B cell (primary cell): ENCODE measurements around the gene NELL2. TPM values are rescaled to one million over a fixed set of nuclear protein-coding genes. Genes with fewer than 3 reads are reported as not detected.

Experiments used
- ATAC-seq: fragments of 200-7000 bp; cut with Tn5 transposase; one replicate; pipeline ENCODE4 v1.10.0; 2021; ENCODE audit warnings: low read depth, mild to moderate bottlenecking, moderate number of reproducible peaks, moderate library complexity
- CTCF ChIA-PET: fragments of 350-600 bp; sonication (Branson Sonifier 250); formaldehyde crosslinking; loops from one replicate; lab custom pipeline; 2021; ENCODE audit warnings: antibody characterized with exemption, inconsistent platforms; lab: Charles Lee
- POLR2A ChIA-PET: fragments of 350-600 bp; sonication (Branson Sonifier 250); formaldehyde crosslinking; loops from one replicate; lab custom pipeline; 2021; ENCODE audit warnings: antibody characterized with exemption; lab: Charles Lee
- DNase-seq: peaks from one replicate; pipeline ENCODE4 v3.0.0; 2013
- H2AFZ ChIP-seq: 2 replicates; pipeline ENCODE4 v1.6.1; 2012; ENCODE audit warnings: mild to moderate bottlenecking, low read depth, low read length; ENCODE audit not compliant: insufficient read depth, poor library complexity, severe bottlenecking
- H3K27ac ChIP-seq, 2 donors: 1 replicate in 1 of 2; 2 replicates in 1 of 2; pipeline ENCODE4 v1.5.1; 2012 to 2013; ENCODE audit warnings: low read length in 2 of 2, mild to moderate bottlenecking in 2 of 2, moderate library complexity in 1 of 2
- H3K27me3 ChIP-seq, 4 experiments: fragments of 200-600 bp in 1 of 4; sonication (generic) in 1 of 4; replicated peaks in 1 of 4; 1 replicate in 2 of 4; 2 replicates in 2 of 4; pipeline versions ENCODE4 v1.6.1 to v1.7.0; 2013 to 2016; ENCODE audit warnings: low read length in 3 of 4, mild to moderate bottlenecking in 2 of 4, mixed read lengths in 1 of 4, moderate library complexity in 1 of 4; ENCODE audit not compliant: insufficient read depth in 4 of 4, control insufficient read depth in 3 of 4; ENCODE audit errors: control extremely low read depth in 1 of 4
- H3K36me3 ChIP-seq, 2 experiments: replicated peaks in 1 of 2; 1 replicate in 1 of 2; 2 replicates in 1 of 2; pipeline versions ENCODE4 v1.6.1 to v1.7.1; 2013; ENCODE audit warnings: low read length in 1 of 2; ENCODE audit not compliant: insufficient read depth in 2 of 2, control insufficient read depth in 1 of 2; ENCODE audit errors: control extremely low read depth in 1 of 2, extremely low read depth in 1 of 2
- H3K4me1 ChIP-seq, 2 donors: fragments of 200-600 bp in 1 of 2; sonication (generic) in 1 of 2; 1 replicate in 1 of 2; 2 replicates in 1 of 2; pipeline versions ENCODE4 v1.5.1 to v1.6.1; 2013 to 2017; ENCODE audit warnings: low read length in 2 of 2; ENCODE audit not compliant: control insufficient read depth in 2 of 2, insufficient read depth in 2 of 2
- H3K4me2 ChIP-seq: replicated peaks from 2 replicates; pipeline ENCODE3; 2012; ENCODE audit warnings: mild to moderate bottlenecking, low read depth, low read length; ENCODE audit not compliant: poor library complexity, severe bottlenecking
- H3K4me3 ChIP-seq, 5 experiments: fragments of 200-600 bp in 1 of 5; sonication (generic) in 1 of 5; 1 replicate in 3 of 5; 2 replicates in 2 of 5; pipeline versions ENCODE4 v1.5.1 to v1.7.0; 2011 to 2016; ENCODE audit warnings: low read length in 4 of 5, mild to moderate bottlenecking in 4 of 5, low read depth in 2 of 5, control low read depth in 1 of 5, moderate library complexity in 1 of 5; ENCODE audit not compliant: insufficient read depth in 1 of 5; ENCODE audit errors: control extremely low read depth in 1 of 5, extremely low read depth in 1 of 5
- H3K79me2 ChIP-seq: fragments of 200-600 bp; sonication (generic); one replicate; pipeline ENCODE4 v1.6.0; 2016; ENCODE audit warnings: low read length; ENCODE audit not compliant: control insufficient read depth, insufficient read depth
- H3K9ac ChIP-seq: fragments of 200-600 bp; sonication (generic); 2 replicates; pipeline ENCODE4 v1.6.1; 2017; ENCODE audit warnings: mild to moderate bottlenecking, low read length, moderate library complexity
- H3K9me3 ChIP-seq, 3 donors: one replicate each; pipeline versions ENCODE4 v1.6.1 to v1.7.1; 2013; ENCODE audit warnings: low read length in 2 of 3; ENCODE audit not compliant: control insufficient read depth in 2 of 3, insufficient read depth in 1 of 3; ENCODE audit errors: control extremely low read depth in 1 of 3
- H4K20me1 ChIP-seq: 2 replicates; pipeline ENCODE4 v1.6.0; 2012; ENCODE audit warnings: mild to moderate bottlenecking, low read length; ENCODE audit not compliant: insufficient read depth, control insufficient read depth, poor library complexity, severe bottlenecking
- H3K27ac Mint-ChIP-seq: one replicate; pipeline ENCODE4 v1.8.0; 2021; ENCODE audit warnings: mixed read lengths
- H3K27me3 Mint-ChIP-seq: one replicate; pipeline ENCODE4 v1.8.0; 2021; ENCODE audit warnings: mixed read lengths
- H3K4me1 Mint-ChIP-seq: one replicate; pipeline ENCODE4 v1.8.0; 2021; ENCODE audit warnings: mixed read lengths
- H3K4me3 Mint-ChIP-seq: one replicate; pipeline ENCODE4 v1.8.0; 2021; ENCODE audit warnings: mixed read lengths
- H3K9me3 Mint-ChIP-seq: one replicate; pipeline ENCODE4 v1.8.0; 2022; ENCODE audit warnings: mixed read lengths; ENCODE audit not compliant: insufficient read depth
- CTCF ChIP-seq: fragments of 200-600 bp; IDR thresholded peaks from one replicate; pipeline ENCODE4 v1.8.0; 2022; ENCODE audit warnings: antibody characterized with exemption, mild to moderate bottlenecking
- EZH2 ChIP-seq: IDR thresholded peaks from 2 replicates; pipeline ENCODE4 v1.6.1; 2012; ENCODE audit warnings: borderline replicate concordance, low read depth, mild to moderate bottlenecking, moderate library complexity, low read length; ENCODE audit not compliant: insufficient read depth, poor library complexity, severe bottlenecking
- WGBS: methylation state at CpG from one replicate; pipeline ENCODE4 v1.1.5; 2013; ENCODE audit warnings: missing lambda C conversion rate; ENCODE audit not compliant: insufficient coverage; 5-methylcytosine and 5-hydroxymethylcytosine counted together
- intact Hi-C: fragments of 100-400 bp; cut with micrococcal nuclease; formaldehyde crosslinking; loops from one replicate; pipeline ENCODE4 v1.10.0; 2022
- polyA plus RNA-seq: library from polyadenylated mRNA; depleted of rRNA; stranded (reverse); fragments of >200 nt; gene quantifications from 2 replicates; pipeline ENCODE4 v1.2.3, GENCODE V29; 2012
- total RNA-seq, 2 donors: library from RNA; stranded (reverse); fragments of 120-200 nt in 1 of 2; gene quantifications; 1 replicate in 1 of 2; 2 replicates in 1 of 2; pipeline versions ENCODE4 v1.2.3 to v1.2.4, GENCODE V29; 2013 to 2022

NELL2 gene
- total and polyA plus RNA-seq, 2 donors (not counting 1 experiment from before 2014, with no cell fraction given): 0.22 TPM; not detected in 1

- Mint-ChIP-seq H3K27ac (no peak overlapping the region), H3K4me3 (no peak overlapping the region), H3K27me3 (no peaks in the 10 kb centered on the region), H3K9me3 (peaks cover 3% of the 10 kb centered on the region), H3K4me1 (no peaks in the 10 kb centered on the region)
- no peaks in the 10 kb centered on the region for H3K79me2 ChIP-seq
- ChIA-PET CTCF (no interaction called here), POLR2A (no interaction called here)
- H3K4me1 ChIP-seq: no peaks in the 10 kb centered on the region
- H2AFZ ChIP-seq: no peak overlapping the region
- intact Hi-C loops: no loop called here
- H3K4me2 ChIP-seq: no peak overlapping the region
- H3K9me3 ChIP-seq: peaks cover 1 to 11% (median 2%) of the 10 kb centered on the region in 3 donors
- H3K27me3 ChIP-seq: no peaks in the 10 kb centered on the region
- TF ChIP-seq EZH2 (no peak), CTCF (no peak)
- no peak overlapping the region for H3K27ac ChIP-seq
- no peak overlapping the region for H3K9ac ChIP-seq
- 88% methylated on average over 4 of the region's 4 CpGs for WGBS
- ATAC-seq: no peak
- no peaks in the 10 kb centered on the region for H3K36me3 ChIP-seq
- H3K4me3 ChIP-seq: no peak overlapping the region
- DNase-seq: no peak
- no peaks in the 10 kb centered on the region for H4K20me1 ChIP-seq
Observed at GRCh38 chr12:44668443-44668842, 207.7 kb downstream of the NELL2 start.

DNA sequence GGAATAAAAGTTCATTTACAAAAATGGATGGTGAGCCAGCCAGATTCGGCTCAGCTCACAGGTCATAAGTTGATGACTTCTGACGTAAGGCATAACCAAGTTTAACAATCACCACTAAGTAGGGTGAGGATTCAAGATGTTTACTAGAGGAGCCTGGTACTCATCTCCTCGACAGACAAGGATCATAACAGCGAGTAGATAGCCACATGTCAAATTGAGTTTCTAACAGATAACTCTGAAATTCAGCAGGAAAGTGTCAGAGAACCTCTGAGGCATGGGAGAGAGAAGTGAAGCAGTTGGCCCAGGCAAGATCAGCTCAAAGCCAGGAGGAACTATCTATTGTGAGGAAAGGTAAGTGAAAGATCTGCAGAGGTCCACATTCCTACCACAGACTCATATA lies 208.7 kb downstream of the NELL2 start:
- Histone ChIP-seq H3K9ac (no peak overlapping the region), H3K27ac (no peak overlapping the region), H3K36me3 (no peaks in the 10 kb centered on the region), H3K9me3 (peaks cover 1 to 11% (median 2%) of the 10 kb centered on the region in 3 donors), H2AFZ (no peak overlapping the region), H3K4me2 (no peak overlapping the region), H3K4me3 (no peak overlapping the region), H3K27me3 (no peaks in the 10 kb centered on the region), H3K4me1 (no peaks in the 10 kb centered on the region), H3K79me2 (no peaks in the 10 kb centered on the region), H4K20me1 (no peaks in the 10 kb centered on the region)
- Mint-ChIP-seq H3K9me3 (peaks cover 3% of the 10 kb centered on the region), H3K4me1 (no peaks in the 10 kb centered on the region), H3K27ac (no peak overlapping the region), H3K27me3 (no peaks in the 10 kb centered on the region), H3K4me3 (no peak overlapping the region)
- DNase-seq (no peak), ATAC-seq (no peak)
- TF ChIP-seq CTCF (no peak), EZH2 (no peak)
- intact Hi-C loops: no loop called here
- POLR2A ChIA-PET: no interaction called here
- CTCF ChIA-PET: no interaction called here
- WGBS: 46% methylated on average over 2 of the region's 4 CpGs
